Calu3 (cell line): ENCODE data around the gene AURKA. TPM values are rescaled to one million over a fixed set of nuclear protein-coding genes. Genes with fewer than 3 reads are reported as not detected.

Experiments
- BruUV-seq: library from RNA; stranded (reverse); fragments of 400-500 nt; replicated peaks from 2 replicates; lab custom pipeline; 2021; lab: Mats Ljungman, UMichigan
- CTCF ChIA-PET: fragments of 300-600 bp; sonication (Branson Sonifier 250); formaldehyde crosslinking; loops from one replicate; lab custom pipeline; 2022; ENCODE audit warnings: antibody characterized with exemption; lab: Charles Lee
- DNase-seq: peaks from one replicate; pipeline ENCODE4 v3.0.0; 2022
- H3K27ac Mint-ChIP-seq: one replicate; pipeline ENCODE4 v1.8.0; 2022; ENCODE audit warnings: mixed read lengths; ENCODE audit not compliant: unreplicated experiment
- H3K27me3 Mint-ChIP-seq: one replicate; pipeline ENCODE4 v1.8.0; 2022; ENCODE audit warnings: mixed read lengths; ENCODE audit not compliant: unreplicated experiment
- H3K36me3 Mint-ChIP-seq: one replicate; pipeline ENCODE4 v1.8.0; 2022; ENCODE audit warnings: mild to moderate bottlenecking, moderate library complexity, mixed read lengths; ENCODE audit not compliant: insufficient read depth, unreplicated experiment
- H3K4me1 Mint-ChIP-seq: one replicate; pipeline ENCODE4 v1.8.0; 2022; ENCODE audit warnings: mild to moderate bottlenecking, low read depth, mixed read lengths; ENCODE audit not compliant: unreplicated experiment
- H3K4me3 Mint-ChIP-seq: one replicate; pipeline ENCODE4 v1.8.0; 2022; ENCODE audit warnings: mild to moderate bottlenecking, low read depth, moderate library complexity, mixed read lengths; ENCODE audit not compliant: unreplicated experiment
- H3K9me3 Mint-ChIP-seq: one replicate; pipeline ENCODE4 v1.8.0; 2022; ENCODE audit warnings: low read depth, mixed read lengths; ENCODE audit not compliant: unreplicated experiment
- intact Hi-C: fragments of 100-400 bp; cut with micrococcal nuclease; formaldehyde crosslinking; loops from one replicate; pipeline ENCODE4 v1.10.0; 2022; ENCODE audit not compliant: unreplicated experiment
- total RNA-seq: library from RNA; stranded (reverse); gene quantifications from 2 replicates; pipeline ENCODE4 v1.2.3, GENCODE V29; 2022
- TF ChIP-seq, protein P1 (sequence below): fragments of 200-600 bp; IDR thresholded peaks from one replicate; pipeline ENCODE4 v1.8.0; 2022; ENCODE audit warnings: antibody characterized with exemption; ENCODE audit not compliant: unreplicated experiment

The AURKA gene
- total RNA-seq, 1 experiment from 2014 or later: 73.8 TPM

DNA sequence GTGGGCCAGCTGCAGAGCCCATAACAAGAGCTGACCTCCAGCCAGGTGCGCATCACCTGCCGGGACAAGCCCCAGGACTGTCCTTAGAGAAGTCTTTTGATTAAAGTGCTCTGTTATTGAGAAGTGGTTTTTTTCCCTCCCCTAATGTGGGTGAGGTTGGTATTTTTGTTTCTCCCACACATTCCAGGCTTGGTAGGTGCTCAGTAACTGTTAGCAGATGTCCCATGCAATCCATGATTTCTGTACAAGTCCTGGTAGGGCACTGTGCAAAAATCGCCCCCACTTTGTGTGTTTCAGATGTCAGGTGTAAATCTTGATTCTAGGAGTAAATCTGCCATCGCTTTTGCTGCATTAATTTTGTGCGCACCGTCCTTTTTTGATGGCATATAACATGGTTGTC lies 28.5 kb downstream of the AURKA start:
- no peak for DNase-seq
- CTCF ChIA-PET: no interaction called here
- no TSS peak for BruUV-seq
- H3K36me3 Mint-ChIP-seq: peaks cover 18% of the 10 kb centered on the region
- H3K4me3 Mint-ChIP-seq: no peak overlapping the region
- no peaks in the 10 kb centered on the region for H3K27me3 Mint-ChIP-seq
- H3K27ac Mint-ChIP-seq: no peak overlapping the region
- intact Hi-C loops: no loop called here
- H3K9me3 Mint-ChIP-seq: no peaks in the 10 kb centered on the region
- TF ChIP-seq, protein P1, sequence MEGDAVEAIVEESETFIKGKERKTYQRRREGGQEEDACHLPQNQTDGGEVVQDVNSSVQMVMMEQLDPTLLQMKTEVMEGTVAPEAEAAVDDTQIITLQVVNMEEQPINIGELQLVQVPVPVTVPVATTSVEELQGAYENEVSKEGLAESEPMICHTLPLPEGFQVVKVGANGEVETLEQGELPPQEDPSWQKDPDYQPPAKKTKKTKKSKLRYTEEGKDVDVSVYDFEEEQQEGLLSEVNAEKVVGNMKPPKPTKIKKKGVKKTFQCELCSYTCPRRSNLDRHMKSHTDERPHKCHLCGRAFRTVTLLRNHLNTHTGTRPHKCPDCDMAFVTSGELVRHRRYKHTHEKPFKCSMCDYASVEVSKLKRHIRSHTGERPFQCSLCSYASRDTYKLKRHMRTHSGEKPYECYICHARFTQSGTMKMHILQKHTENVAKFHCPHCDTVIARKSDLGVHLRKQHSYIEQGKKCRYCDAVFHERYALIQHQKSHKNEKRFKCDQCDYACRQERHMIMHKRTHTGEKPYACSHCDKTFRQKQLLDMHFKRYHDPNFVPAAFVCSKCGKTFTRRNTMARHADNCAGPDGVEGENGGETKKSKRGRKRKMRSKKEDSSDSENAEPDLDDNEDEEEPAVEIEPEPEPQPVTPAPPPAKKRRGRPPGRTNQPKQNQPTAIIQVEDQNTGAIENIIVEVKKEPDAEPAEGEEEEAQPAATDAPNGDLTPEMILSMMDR: no peak
- H3K4me1 Mint-ChIP-seq: no peaks in the 10 kb centered on the region

DNA sequence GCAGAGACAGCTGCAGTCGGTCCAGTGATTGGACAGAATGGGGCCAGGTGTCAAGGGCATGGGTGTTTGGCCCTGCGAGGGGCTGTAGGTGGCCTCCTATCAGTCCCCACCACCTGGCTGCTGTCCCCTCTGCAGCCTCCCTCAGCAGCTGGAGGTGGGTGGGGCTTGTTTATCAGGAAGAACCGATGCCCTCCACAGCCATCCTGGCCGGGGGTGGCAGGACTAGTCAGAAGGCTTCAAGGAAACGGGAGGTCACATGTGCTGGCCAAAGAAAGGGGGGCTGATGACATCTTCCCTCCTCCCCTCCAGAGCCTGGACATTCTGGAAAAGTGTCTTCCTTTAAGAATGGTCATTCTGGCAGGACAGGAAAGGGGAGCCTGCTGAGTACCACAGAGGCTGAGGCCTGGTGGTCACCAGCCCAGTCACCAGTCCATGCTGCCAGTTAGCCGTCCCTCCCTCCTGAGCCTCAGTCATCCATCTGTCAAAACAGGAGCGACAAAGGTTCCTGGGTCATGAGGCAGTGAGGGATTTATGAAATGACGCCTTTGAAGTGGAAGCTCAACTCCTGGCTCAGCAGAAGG lies 29.1 kb downstream of the AURKA start:
- TF ChIP-seq, protein P1: no peak

DNA sequence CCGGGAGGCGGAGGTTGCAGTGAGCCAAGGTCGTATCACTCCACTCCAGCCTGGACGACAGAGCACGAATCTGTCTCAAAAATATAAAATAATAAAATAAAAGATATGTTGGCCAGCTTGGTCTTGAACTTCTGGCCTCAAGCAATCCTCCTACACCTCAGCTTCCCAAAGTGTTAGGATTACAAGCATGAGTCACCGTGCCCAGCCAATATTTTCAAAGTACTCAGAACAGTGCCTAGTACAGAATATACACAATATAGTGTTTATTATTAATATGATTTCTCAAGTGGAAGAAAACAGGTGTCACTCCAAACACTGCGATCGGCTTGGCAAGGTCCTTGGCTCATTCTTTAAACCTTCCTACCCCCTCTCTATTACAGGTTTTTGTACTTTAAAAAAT lies 30.1 kb downstream of the AURKA start:
- Mint-ChIP-seq H3K36me3 (peaks cover 14% of the 10 kb centered on the region), H3K27ac (no peak overlapping the region), H3K4me3 (no peak overlapping the region), H3K27me3 (no peaks in the 10 kb centered on the region), H3K4me1 (no peaks in the 10 kb centered on the region), H3K9me3 (no peaks in the 10 kb centered on the region)
- intact Hi-C loops: no loop called here
- TF ChIP-seq, protein P1: no peak
- DNase-seq: no peak
- CTCF ChIA-PET: no interaction called here
- no TSS peak for BruUV-seq

More for the DNA sequence above, 29.1 kb downstream of the AURKA start:
- Mint-ChIP-seq H3K27me3 (no peaks in the 10 kb centered on the region), H3K36me3 (peaks cover 18% of the 10 kb centered on the region), H3K27ac (no peak overlapping the region), H3K4me3 (no peak overlapping the region), H3K9me3 (no peaks in the 10 kb centered on the region), H3K4me1 (no peaks in the 10 kb centered on the region)
- CTCF ChIA-PET: no interaction called here
- no peak for DNase-seq
- no TSS peak for BruUV-seq
- intact Hi-C loops: no loop called here

DNA sequence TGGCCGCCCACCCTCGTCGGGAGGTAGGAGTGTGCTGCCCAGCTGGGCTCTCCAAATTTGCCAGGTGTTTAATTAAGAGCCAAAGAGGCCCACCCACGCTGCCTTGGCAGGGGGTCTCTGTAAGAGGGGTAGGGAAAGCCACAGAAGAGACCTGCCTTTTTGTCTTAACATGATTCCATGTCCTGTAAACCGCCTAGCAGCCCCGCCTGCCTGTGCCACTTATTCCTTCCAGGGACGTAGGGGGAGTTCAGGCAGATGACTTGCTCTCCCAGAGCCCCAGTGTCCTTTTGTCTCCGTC lies 31.2 kb downstream of the AURKA start:
- BruUV-seq: no TSS peak
- no peaks in the 10 kb centered on the region for H3K4me1 Mint-ChIP-seq
- no peaks in the 10 kb centered on the region for H3K9me3 Mint-ChIP-seq
- peaks cover 13% of the 10 kb centered on the region for H3K36me3 Mint-ChIP-seq
- H3K4me3 Mint-ChIP-seq: no peak overlapping the region
- DNase-seq: no peak
- no peaks in the 10 kb centered on the region for H3K27me3 Mint-ChIP-seq
- no peak overlapping the region for H3K27ac Mint-ChIP-seq
- CTCF ChIA-PET: no interaction called here
- intact Hi-C loops: no loop called here
- TF ChIP-seq, protein P1: no peak
